ENCODE measurements around the gene SPATA2L. TPM values are rescaled to one million over a fixed set of nuclear protein-coding genes. Genes with fewer than 3 reads are reported as not detected.

The SPATA2L gene
- total RNA-seq, 1 experiment from 2014 or later: 13.7 TPM

GRCh38 chr16:89727406-89728120 lies 26.1 kb upstream of the SPATA2L start:
- DNase-seq (ENCODE audit: low read depth): no peak

GRCh38 chr16:89723279-89724250 lies 22.1 kb upstream of the SPATA2L start:
- no peak for DNase-seq (ENCODE audit: low read depth)

GRCh38 chr16:89722392-89723278 lies 21.1 kb upstream of the SPATA2L start:
- no peak for DNase-seq (ENCODE audit: low read depth)

GRCh38 chr16:89721546-89722391 lies 20.3 kb upstream of the SPATA2L start:
- DNase-seq (ENCODE audit: low read depth): peak; percentile 32

- peak; percentile 70 for DNase-seq (ENCODE audit: low read depth)
Measured at GRCh38 chr16:89720813-89721545, 19.5 kb upstream of the SPATA2L start, which contains the start of the genes VPS9D1 and ZNF276. TSS of gene VPS9D1 (minus strand) at chr16:89720898. CDS start at chr16:89720861, 37 bp downstream. TSS of gene ZNF276 (plus strand) at chr16:89721537. CDS start at chr16:89721641, 104 bp downstream.

GRCh38 chr16:89720551-89720812 lies 19.0 kb upstream of the SPATA2L start:
- no peak for DNase-seq (ENCODE audit: low read depth)

- no peak for DNase-seq (ENCODE audit: low read depth)
Measured at GRCh38 chr16:89717688-89718505, 16.4 kb upstream of the SPATA2L start.

- no peak for DNase-seq (ENCODE audit: low read depth)
Measured at GRCh38 chr16:89716916-89717687, 15.6 kb upstream of the SPATA2L start.

GRCh38 chr16:89716493-89716892 lies 15.0 kb upstream of the SPATA2L start:
- no peak for DNase-seq (ENCODE audit: low read depth)

- DNase-seq (ENCODE audit: low read depth): no peak
Measured at GRCh38 chr16:89712274-89712781, 10.8 kb upstream of the SPATA2L start.

GRCh38 chr16:89711601-89712273 lies 10.2 kb upstream of the SPATA2L start:
- DNase-seq (ENCODE audit: low read depth): no peak

- DNase-seq (ENCODE audit: low read depth): no peak
Measured at GRCh38 chr16:89710709-89711564, 9.4 kb upstream of the SPATA2L start.

GRCh38 chr16:89709716-89710432 lies 8.4 kb upstream of the SPATA2L start:
- DNase-seq (ENCODE audit: low read depth): no peak

GRCh38 chr16:89709166-89709565 lies 7.7 kb upstream of the SPATA2L start:
- no peak for DNase-seq (ENCODE audit: low read depth)

GRCh38 chr16:89708481-89708931 lies 7.0 kb upstream of the SPATA2L start:
- DNase-seq (ENCODE audit: low read depth): no peak

- DNase-seq (ENCODE audit: low read depth): no peak
Measured at GRCh38 chr16:89707695-89708094, 6.2 kb upstream of the SPATA2L start.
